ENCODE data around the gene MRPL41.

The MRPL41 gene

DNA sequence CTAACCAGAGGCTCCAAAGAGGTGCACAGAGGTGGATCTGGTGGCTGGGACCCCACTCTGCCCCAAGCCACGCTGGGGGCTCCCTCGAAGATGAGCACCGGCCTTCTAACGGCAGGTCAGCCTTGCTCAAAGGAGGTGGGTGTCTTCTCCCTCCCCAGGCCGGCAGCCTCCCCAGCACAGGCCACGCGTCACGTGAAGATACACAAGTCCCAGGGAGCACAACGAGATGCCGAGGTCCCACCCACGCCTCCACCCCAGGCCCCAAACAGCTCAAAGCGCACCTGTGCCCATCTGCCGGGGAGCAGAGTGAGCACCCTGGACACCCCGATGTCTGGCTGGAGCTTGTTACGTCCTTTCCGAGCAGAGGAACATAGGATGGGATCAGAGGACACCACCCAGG is 13.6 kb upstream of the MRPL41 start:
- Histone ChIP-seq H3K9me3 (ENCODE audit: insufficient read depth, low read depth, low read length) (no peaks in the 10 kb centered on the region), H3K4me2 (ENCODE audit: low read depth, low read length, poor library complexity, severe bottlenecking) (no peak overlapping the region), H3K4me1 (ENCODE audit: insufficient read depth, low read length, poor library complexity, severe bottlenecking) (peaks cover 48% of the 10 kb centered on the region), H3K79me2 (ENCODE audit: insufficient read depth, low read length) (no peaks in the 10 kb centered on the region), H3K27me3 (ENCODE audit: insufficient read depth, low read length, poor library complexity, severe bottlenecking) (no peaks in the 10 kb centered on the region), H3K36me3 (ENCODE audit: insufficient read depth, low read length) (no peaks in the 10 kb centered on the region), H3F3A (ENCODE audit: low read depth) (peaks cover 14% of the 10 kb centered on the region), H3K9ac (ENCODE audit: low read depth, low read length, poor library complexity, severe bottlenecking) (no peak overlapping the region), H4K20me1 (ENCODE audit: insufficient read depth, low read length, poor library complexity, severe bottlenecking) (no peaks in the 10 kb centered on the region), H3K9me2 (replicated peaks; ENCODE audit: low read depth, low read length) (no peaks in the 10 kb centered on the region), H2AFZ (ENCODE audit: low read length) (no peak overlapping the region), H3K4me3 (ENCODE audit: low read length, poor library complexity, severe bottlenecking) (no peak overlapping the region)
- TF ChIP-seq EZH2phosphoT487 (IDR thresholded peaks at IDR 0.05; ENCODE audit: borderline replicate concordance) = no peak
- TF ChIP-seq, protein P1, sequence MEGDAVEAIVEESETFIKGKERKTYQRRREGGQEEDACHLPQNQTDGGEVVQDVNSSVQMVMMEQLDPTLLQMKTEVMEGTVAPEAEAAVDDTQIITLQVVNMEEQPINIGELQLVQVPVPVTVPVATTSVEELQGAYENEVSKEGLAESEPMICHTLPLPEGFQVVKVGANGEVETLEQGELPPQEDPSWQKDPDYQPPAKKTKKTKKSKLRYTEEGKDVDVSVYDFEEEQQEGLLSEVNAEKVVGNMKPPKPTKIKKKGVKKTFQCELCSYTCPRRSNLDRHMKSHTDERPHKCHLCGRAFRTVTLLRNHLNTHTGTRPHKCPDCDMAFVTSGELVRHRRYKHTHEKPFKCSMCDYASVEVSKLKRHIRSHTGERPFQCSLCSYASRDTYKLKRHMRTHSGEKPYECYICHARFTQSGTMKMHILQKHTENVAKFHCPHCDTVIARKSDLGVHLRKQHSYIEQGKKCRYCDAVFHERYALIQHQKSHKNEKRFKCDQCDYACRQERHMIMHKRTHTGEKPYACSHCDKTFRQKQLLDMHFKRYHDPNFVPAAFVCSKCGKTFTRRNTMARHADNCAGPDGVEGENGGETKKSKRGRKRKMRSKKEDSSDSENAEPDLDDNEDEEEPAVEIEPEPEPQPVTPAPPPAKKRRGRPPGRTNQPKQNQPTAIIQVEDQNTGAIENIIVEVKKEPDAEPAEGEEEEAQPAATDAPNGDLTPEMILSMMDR (conservative IDR thresholded peaks at IDR 0.05; ENCODE audit: low read length) = no peak

DNA sequence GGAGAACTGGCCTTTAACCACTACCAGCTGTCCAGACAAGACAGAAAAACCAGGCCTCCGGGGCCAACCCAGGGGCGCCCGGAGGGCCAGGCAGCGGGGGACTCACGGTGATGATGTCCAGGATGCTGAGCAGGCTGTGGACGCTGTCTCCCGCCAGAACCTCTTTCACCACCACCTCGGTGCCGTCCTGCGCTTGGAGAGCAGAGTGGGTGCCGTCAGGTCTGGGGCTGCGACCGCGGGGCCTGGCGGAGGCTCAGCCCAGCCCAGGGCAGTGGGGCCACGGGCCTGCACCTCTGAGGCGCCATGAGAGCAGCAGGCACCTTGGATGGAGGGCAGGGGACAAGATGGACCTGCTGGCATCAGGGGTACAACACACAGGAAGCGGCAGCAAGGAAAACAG is 11.1 kb upstream of the MRPL41 start:
- Histone ChIP-seq H3K9me3 (ENCODE audit: insufficient read depth, low read depth, low read length) (no peaks in the 10 kb centered on the region), H3K27me3 (ENCODE audit: insufficient read depth, low read length, poor library complexity, severe bottlenecking) (no peaks in the 10 kb centered on the region), H3K4me3 (ENCODE audit: low read length, poor library complexity, severe bottlenecking) (no peak overlapping the region), H3K36me3 (ENCODE audit: insufficient read depth, low read length) (no peaks in the 10 kb centered on the region), H3F3A (ENCODE audit: low read depth) (peaks cover 10% of the 10 kb centered on the region), H3K79me2 (ENCODE audit: insufficient read depth, low read length) (no peaks in the 10 kb centered on the region), H3K9me2 (replicated peaks; ENCODE audit: low read depth, low read length) (no peaks in the 10 kb centered on the region), H3K9ac (ENCODE audit: low read depth, low read length, poor library complexity, severe bottlenecking) (no peak overlapping the region), H4K20me1 (ENCODE audit: insufficient read depth, low read length, poor library complexity, severe bottlenecking) (no peaks in the 10 kb centered on the region), H3K4me2 (ENCODE audit: low read depth, low read length, poor library complexity, severe bottlenecking) (no peak overlapping the region), H3K4me1 (ENCODE audit: insufficient read depth, low read length, poor library complexity, severe bottlenecking) (peaks cover 36% of the 10 kb centered on the region), H2AFZ (ENCODE audit: low read length) (no peak overlapping the region)
- TF ChIP-seq, protein P1 (conservative IDR thresholded peaks at IDR 0.05; ENCODE audit: low read length) = no peak
- TF ChIP-seq EZH2phosphoT487 (IDR thresholded peaks at IDR 0.05; ENCODE audit: borderline replicate concordance) = no peak

DNA sequence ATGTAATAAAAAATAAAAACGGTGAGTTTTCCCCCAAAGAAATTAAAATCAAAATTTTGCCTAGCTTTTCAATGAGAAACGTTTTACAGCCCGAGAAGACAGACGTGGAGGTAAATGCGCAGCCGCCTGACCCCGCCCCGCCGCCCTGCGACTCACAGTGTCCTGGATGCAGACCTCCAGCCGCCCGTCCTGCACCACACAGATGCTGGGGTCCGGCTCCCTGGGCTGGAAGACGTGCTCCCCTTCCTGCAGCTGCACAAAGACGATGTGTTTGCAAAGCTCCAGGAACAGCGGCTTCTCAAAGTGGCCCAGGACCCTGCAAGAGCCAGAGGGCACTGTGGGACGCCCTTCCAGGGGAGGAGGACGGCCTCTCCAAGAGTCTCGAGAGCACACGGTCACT is 9.2 kb upstream of the MRPL41 start:
- Histone ChIP-seq H3K4me1 (ENCODE audit: insufficient read depth, low read length, poor library complexity, severe bottlenecking) (peaks cover 20% of the 10 kb centered on the region), H3K9me2 (replicated peaks; ENCODE audit: low read depth, low read length) (no peaks in the 10 kb centered on the region), H3K79me2 (ENCODE audit: insufficient read depth, low read length) (no peaks in the 10 kb centered on the region), H4K20me1 (ENCODE audit: insufficient read depth, low read length, poor library complexity, severe bottlenecking) (no peaks in the 10 kb centered on the region), H3K36me3 (ENCODE audit: insufficient read depth, low read length) (no peaks in the 10 kb centered on the region), H3K9ac (ENCODE audit: low read depth, low read length, poor library complexity, severe bottlenecking) (no peak overlapping the region), H3K9me3 (ENCODE audit: insufficient read depth, low read depth, low read length) (no peaks in the 10 kb centered on the region), H3F3A (ENCODE audit: low read depth) (no peaks in the 10 kb centered on the region), H3K4me3 (ENCODE audit: low read length, poor library complexity, severe bottlenecking) (no peak overlapping the region), H2AFZ (ENCODE audit: low read length) (no peak overlapping the region), H3K4me2 (ENCODE audit: low read depth, low read length, poor library complexity, severe bottlenecking) (no peak overlapping the region), H3K27me3 (ENCODE audit: insufficient read depth, low read length, poor library complexity, severe bottlenecking) (no peaks in the 10 kb centered on the region)
- TF ChIP-seq, protein P1 (conservative IDR thresholded peaks at IDR 0.05; ENCODE audit: low read length) = no peak
- TF ChIP-seq EZH2phosphoT487 (IDR thresholded peaks at IDR 0.05; ENCODE audit: borderline replicate concordance) = no peak

Data from Loucy (cell line).